IPS-20b (cell line): Measurements from ENCODE around the gene TYRP1.
"Not testable (repeated sequence)": the region's sequence is repeated elsewhere in the genome, so short reads cannot be mapped to it uniquely, and the experiment has no call there.

ENCODE experiments used
- H3K27ac ChIP-seq: one replicate; pipeline ENCODE4 v1.5.1; 2013; ENCODE audit warnings: low read length
- H3K27me3 ChIP-seq: 2 replicates; pipeline ENCODE4 v1.6.1; 2013; ENCODE audit warnings: mild to moderate bottlenecking, low read length, inconsistent platforms; ENCODE audit not compliant: insufficient read depth
- H3K36me3 ChIP-seq: 2 replicates; pipeline ENCODE4 v1.6.1; 2013; ENCODE audit warnings: low read depth, mild to moderate bottlenecking, inconsistent platforms, low read length, moderate library complexity; ENCODE audit not compliant: insufficient read depth
- H3K4me1 ChIP-seq: 2 replicates; pipeline ENCODE4 v1.6.1; 2013; ENCODE audit warnings: mild to moderate bottlenecking, control low read depth, inconsistent platforms, low read length, moderate library complexity; ENCODE audit not compliant: insufficient read depth
- H3K4me3 ChIP-seq: 2 replicates; pipeline ENCODE4 v1.5.1; 2013; ENCODE audit warnings: mild to moderate bottlenecking, low read length, inconsistent platforms
- H3K9ac ChIP-seq: 2 replicates; pipeline ENCODE4 v1.6.1; 2013; ENCODE audit warnings: low read depth, mild to moderate bottlenecking, inconsistent platforms, low read length, moderate library complexity
- H3K9me3 ChIP-seq: 2 replicates; pipeline ENCODE4 v1.6.1; 2013; ENCODE audit warnings: mild to moderate bottlenecking, low read depth, low read length, inconsistent platforms; ENCODE audit not compliant: insufficient read depth

TYRP1 gene

DNA sequence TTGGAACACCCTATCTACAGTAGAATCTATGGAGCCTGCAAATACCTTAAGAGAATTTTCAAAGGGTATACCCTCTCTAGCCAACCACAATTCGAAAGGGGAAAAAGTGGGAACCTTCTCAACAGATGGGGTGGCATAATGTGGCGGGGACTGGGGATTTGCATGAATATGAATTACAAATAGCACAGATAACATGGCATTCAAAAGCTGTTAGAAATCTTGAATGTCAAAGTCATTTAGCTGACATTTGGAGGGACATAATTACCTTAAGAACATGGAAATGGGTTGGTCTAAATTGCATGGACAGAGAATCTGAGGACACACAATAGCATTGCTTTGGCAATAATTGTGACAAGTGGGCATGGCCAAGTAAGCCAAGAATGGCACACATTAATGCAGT is 23.2 kb upstream of the TYRP1 start:
- no peak overlapping the region for H3K9ac ChIP-seq
- no peaks in the 10 kb centered on the region for H3K36me3 ChIP-seq
- no peaks in the 10 kb centered on the region for H3K4me1 ChIP-seq
- no peaks in the 10 kb centered on the region for H3K9me3 ChIP-seq
- H3K4me3 ChIP-seq = no peak overlapping the region
- H3K27ac ChIP-seq = no peak overlapping the region
- H3K27me3 ChIP-seq = no peaks in the 10 kb centered on the region

DNA sequence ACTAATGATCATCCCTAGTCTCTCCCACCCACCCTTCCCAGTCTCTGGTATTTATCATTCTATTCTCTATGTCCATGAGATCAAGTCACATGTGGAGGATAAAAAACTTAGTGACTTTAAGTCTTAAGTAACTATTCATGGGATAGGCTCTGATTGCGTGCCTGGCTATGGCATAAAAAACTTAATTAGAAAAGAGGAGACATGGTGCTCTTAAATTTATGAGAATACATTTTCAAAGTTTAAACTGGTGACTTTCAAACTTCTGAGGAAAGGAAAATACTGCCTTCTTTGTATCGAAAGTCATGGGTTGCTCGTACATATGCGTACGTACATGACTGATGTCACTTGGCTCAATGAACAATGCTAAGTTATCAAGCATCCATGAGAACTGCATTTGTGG is 18.2 kb upstream of the TYRP1 start:
- Histone ChIP-seq H3K36me3 (no peaks in the 10 kb centered on the region), H3K27me3 (no peaks in the 10 kb centered on the region), H3K9me3 (no peaks in the 10 kb centered on the region), H3K4me1 (0 out of 2 replicates have a peak, but pooled peaks cover under 1% of the 10 kb centered on the region), H3K9ac (no peak overlapping the region), H3K4me3 (no peak overlapping the region), H3K27ac (no peak overlapping the region)

DNA sequence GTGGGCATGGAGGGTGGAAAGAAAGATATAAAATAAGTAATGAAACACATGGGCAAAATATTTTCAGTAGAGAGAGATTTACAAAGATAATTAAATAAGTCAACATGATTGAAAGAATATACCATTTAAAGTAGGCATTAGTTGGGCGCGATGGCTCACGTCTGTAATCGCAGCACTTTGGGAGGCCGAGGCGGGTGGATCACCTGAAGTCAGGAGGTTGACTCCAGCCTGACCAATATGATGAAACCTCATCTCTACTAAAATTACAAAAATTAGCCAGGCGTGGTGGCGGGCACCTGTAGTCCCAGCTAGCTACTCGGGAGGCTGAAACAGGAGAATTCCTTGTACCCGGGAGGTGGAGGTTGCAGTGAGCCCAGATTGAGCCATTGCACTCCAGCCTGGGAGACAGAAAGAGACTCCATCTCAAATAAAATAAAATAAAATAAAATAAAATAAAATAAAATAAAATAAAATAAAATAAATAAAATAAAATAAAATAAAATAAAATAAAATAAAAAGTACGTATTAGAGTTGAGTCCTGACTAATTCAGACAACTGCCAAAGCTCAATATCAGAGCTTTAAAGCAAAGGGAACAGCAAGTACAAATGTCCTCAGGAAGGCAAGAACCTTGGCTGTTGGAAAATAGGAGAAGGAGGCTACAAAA is 15.6 kb upstream of the TYRP1 start:
- H3K9ac ChIP-seq, H3K4me3 ChIP-seq, H3K27ac ChIP-seq, H3K27me3 ChIP-seq, H3K4me1 ChIP-seq, H3K36me3 ChIP-seq, H3K9me3 ChIP-seq: not testable (repeated sequence)

DNA sequence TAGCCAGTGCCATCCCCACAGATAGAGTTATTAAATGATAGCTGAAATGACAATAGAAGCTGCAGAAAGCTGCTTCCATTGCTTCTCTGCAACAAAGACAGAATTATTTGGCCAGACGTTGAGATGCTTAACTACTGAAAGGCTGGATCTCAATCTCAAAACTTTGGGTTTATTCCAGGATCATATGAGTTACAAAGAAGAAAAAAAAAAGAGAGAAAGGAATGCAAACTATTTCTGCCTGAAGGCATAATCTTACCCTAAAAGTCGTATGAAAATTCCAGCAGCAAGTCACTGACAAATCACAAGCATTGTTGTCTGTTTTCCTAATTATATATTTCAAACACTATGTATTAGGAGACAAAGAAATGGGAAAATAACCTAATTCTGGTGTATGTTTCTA is 12.8 kb upstream of the TYRP1 start:
- Histone ChIP-seq H3K9ac (no peak overlapping the region), H3K27me3 (no peaks in the 10 kb centered on the region), H3K9me3 (no peaks in the 10 kb centered on the region), H3K4me3 (no peak overlapping the region), H3K36me3 (no peaks in the 10 kb centered on the region), H3K27ac (no peak overlapping the region), H3K4me1 (peaks cover 6% of the 10 kb centered on the region)

DNA sequence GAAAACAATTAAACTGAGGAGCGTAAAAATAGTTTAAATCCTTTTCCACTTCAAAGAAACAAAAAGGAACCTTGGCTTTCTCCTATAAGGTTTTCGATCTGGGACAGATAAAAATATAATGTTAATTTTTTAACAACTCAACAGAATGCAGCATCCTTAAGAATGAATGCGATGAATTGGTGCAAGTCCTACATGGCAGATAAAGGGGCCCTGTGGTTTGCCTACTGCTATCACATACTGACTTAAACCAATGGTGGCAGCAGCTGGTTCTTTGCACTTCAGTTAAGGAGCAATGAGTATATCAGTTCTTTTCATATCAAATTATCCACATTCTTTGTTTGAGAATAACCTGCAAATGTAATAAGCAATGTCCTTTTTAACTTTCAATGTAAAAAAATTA is 12.4 kb upstream of the TYRP1 start:
- no peak overlapping the region for H3K9ac ChIP-seq
- no peak overlapping the region for H3K4me3 ChIP-seq
- peaks cover 6% of the 10 kb centered on the region for H3K4me1 ChIP-seq
- H3K36me3 ChIP-seq = no peaks in the 10 kb centered on the region
- no peak overlapping the region for H3K27ac ChIP-seq
- H3K9me3 ChIP-seq = no peaks in the 10 kb centered on the region
- H3K27me3 ChIP-seq = no peaks in the 10 kb centered on the region

DNA sequence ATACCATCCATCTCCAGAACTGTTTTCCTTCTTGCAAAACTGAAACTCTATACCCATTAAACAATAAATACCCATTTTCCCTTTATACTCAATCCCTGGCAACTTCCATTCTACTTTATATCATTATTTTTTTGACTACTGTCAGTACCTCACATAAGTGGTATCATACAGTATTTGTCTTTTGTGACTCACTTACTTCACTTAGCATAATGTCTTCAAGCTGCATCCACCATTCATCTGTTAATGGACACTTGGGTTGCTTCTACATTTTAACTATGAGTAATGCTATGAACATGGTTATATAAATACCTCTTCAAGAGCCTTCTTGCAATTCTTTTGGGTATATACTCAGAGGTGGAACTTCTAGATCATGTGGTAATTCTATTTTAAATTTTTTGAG is 11.6 kb upstream of the TYRP1 start:
- H3K9me3 ChIP-seq = no peaks in the 10 kb centered on the region
- no peak overlapping the region for H3K9ac ChIP-seq
- H3K27me3 ChIP-seq = no peaks in the 10 kb centered on the region
- H3K4me1 ChIP-seq = peaks cover 6% of the 10 kb centered on the region
- H3K4me3 ChIP-seq = no peak overlapping the region
- H3K36me3 ChIP-seq = no peaks in the 10 kb centered on the region
- no peak overlapping the region for H3K27ac ChIP-seq

DNA sequence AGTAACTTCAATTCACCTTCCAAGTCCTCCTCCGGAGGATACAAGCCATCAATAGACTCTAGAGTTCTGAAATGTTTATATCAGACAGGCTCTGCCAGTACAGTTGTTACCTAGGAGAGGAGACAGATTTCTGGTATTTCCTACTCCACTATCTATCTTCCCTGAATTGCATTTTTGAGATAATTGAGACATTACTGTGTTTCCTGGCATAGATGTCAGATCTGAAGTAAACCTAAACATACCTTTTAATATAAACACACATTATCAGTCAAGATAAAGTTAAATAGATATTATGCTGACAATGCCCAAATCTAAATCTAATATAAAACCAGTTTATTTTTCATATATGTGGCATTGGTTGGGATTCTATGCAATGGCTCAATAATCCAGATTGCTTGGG is 8.2 kb upstream of the TYRP1 start:
- Histone ChIP-seq H3K9ac (no peak overlapping the region), H3K4me3 (no peak overlapping the region), H3K36me3 (no peaks in the 10 kb centered on the region), H3K27me3 (no peaks in the 10 kb centered on the region), H3K4me1 (peaks cover 6% of the 10 kb centered on the region), H3K9me3 (no peaks in the 10 kb centered on the region), H3K27ac (no peak overlapping the region)

DNA sequence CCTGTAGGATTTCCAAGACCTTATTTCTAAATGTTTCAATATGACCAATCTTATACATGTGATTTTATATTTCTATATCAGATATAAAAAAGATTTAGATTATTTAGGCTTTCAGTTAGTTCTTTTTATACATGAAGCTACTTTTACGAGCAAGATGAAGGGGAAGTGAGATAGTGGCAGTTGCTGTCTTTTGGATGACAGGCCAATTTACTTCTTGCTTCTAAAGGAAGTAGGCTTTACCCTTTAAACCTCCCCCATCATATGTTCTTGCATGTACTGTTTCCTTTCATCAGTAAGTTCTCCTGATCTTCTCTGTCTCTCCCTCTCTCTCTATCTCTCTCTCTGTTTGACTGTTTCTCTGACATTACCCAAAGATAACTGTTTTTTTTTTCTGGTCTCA is 4.0 kb upstream of the TYRP1 start:
- Histone ChIP-seq H3K27me3 (no peaks in the 10 kb centered on the region), H3K4me3 (no peak overlapping the region), H3K27ac (no peak overlapping the region), H3K4me1 (no peaks in the 10 kb centered on the region), H3K9me3 (no peaks in the 10 kb centered on the region), H3K9ac (no peak overlapping the region), H3K36me3 (no peaks in the 10 kb centered on the region)

DNA sequence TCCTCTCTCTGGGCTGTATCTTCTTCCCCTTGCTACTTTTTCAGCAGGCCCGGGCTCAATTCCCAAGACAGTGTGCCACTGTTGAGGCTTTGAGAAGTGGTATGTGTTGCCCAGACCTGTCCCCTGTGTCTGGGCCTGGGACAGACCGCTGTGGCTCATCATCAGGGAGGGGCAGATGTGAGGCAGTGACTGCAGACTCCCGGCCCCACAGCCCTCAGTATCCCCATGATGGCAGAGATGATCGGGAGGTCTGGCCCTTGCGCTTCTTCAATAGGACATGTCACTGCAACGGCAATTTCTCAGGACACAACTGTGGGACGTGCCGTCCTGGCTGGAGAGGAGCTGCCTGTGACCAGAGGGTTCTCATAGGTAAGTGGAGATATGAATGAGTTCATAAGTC is 828 bp downstream of the TYRP1 start:
- Histone ChIP-seq H3K9me3 (no peaks in the 10 kb centered on the region), H3K4me1 (no peaks in the 10 kb centered on the region), H3K36me3 (no peaks in the 10 kb centered on the region), H3K27ac (no peak overlapping the region), H3K9ac (no peak overlapping the region), H3K4me3 (no peak overlapping the region), H3K27me3 (no peaks in the 10 kb centered on the region)

DNA sequence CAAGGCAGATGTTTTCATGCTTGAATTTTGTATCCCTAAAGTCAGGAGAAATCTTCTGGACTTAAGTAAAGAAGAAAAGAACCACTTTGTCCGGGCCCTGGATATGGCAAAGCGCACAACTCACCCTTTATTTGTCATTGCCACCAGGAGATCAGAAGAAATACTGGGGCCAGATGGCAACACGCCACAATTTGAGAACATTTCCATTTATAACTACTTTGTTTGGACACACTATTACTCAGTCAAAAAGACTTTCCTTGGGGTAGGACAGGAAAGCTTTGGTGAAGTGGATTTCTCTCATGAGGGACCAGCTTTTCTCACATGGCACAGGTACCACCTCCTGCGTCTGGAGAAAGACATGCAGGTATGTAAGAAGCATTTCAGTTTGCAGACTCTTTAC is 2.3 kb downstream of the TYRP1 start:
- Histone ChIP-seq H3K4me3 (no peak overlapping the region), H3K27me3 (no peaks in the 10 kb centered on the region), H3K4me1 (no peaks in the 10 kb centered on the region), H3K9me3 (no peaks in the 10 kb centered on the region), H3K9ac (no peak overlapping the region), H3K27ac (no peak overlapping the region), H3K36me3 (no peaks in the 10 kb centered on the region)

DNA sequence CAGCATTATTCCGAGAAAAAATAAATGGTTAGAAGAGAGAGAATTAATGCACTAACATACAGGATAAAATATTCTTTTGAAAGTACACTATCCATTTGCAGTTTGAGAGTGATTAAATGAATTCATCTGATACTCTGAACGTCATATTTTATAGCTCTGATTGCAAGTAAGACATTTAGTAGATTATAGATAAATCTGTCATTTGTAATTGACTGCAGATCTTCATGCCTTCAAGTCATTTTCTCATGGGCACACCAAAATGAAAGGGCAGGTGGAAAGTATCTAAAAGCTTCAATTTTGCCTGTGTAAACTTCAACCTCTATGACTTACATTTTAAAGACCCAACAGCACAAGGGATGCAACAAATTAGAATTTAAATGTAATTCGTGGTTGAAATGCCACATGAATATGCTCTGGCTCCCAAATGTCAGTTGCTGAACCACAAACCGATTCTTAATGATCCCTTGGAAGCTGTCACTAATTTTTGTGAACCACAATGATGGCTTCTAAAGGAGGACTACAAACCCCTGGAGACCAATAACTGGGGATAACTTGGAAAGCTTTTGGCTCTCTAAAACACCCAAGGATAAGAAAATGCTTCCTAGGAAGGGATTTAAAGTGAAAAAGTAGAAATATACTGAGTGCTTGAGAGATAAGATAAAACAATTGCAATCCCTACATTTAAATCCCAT is 3.9 kb downstream of the TYRP1 start:
- no peak overlapping the region for H3K27ac ChIP-seq
- no peaks in the 10 kb centered on the region for H3K27me3 ChIP-seq
- no peaks in the 10 kb centered on the region for H3K36me3 ChIP-seq
- H3K9me3 ChIP-seq = no peaks in the 10 kb centered on the region
- H3K4me3 ChIP-seq = no peak overlapping the region
- H3K4me1 ChIP-seq = no peaks in the 10 kb centered on the region
- no peak overlapping the region for H3K9ac ChIP-seq

DNA sequence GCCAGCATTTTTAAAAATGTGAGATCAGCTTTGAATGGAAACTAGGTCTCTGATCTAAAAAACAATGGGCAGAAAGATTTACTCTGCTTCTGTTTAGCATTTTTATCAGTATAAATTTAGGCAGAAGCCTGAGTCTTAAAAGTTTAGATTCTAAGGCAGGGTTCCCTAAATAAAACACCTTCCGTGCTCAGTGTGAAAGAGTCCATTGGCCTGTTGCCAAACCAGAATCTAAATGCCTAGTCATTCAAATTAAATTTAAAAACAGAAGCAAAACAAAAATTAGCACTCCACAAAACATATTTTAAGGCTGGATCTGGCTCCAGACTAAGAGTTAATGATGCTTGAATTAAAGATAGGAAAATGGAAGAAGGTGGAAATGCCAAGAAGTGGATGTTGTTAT is 4.5 kb downstream of the TYRP1 start:
- no peaks in the 10 kb centered on the region for H3K4me1 ChIP-seq
- H3K4me3 ChIP-seq = no peak overlapping the region
- no peak overlapping the region; the same call in 1 of the 2 replicates for H3K9ac ChIP-seq
- no peaks in the 10 kb centered on the region for H3K9me3 ChIP-seq
- H3K27ac ChIP-seq = no peak overlapping the region
- H3K36me3 ChIP-seq = no peaks in the 10 kb centered on the region
- H3K27me3 ChIP-seq = no peaks in the 10 kb centered on the region
